Activated CD4-positive, alpha-beta T cell treated with anti-CD3 and anti-CD28 coated beads, Interleukin-2, amount 10 ng/mL, durations not matched to agents 24 days and 14 days (primary cell): ENCODE results near the gene VDR. TPM values are rescaled to one million over a fixed set of nuclear protein-coding genes. Genes with fewer than 3 reads are reported as not detected.

Experiments
- DNase-seq: peaks from one replicate; pipeline ENCODE4 v3.0.0; 2022
- H3K27ac Mint-ChIP-seq: one replicate; pipeline ENCODE4 v1.8.0; 2022; ENCODE audit warnings: mild to moderate bottlenecking, mixed read lengths
- H3K27me3 Mint-ChIP-seq: one replicate; pipeline ENCODE4 v1.8.0; 2022; ENCODE audit warnings: mixed read lengths
- H3K36me3 Mint-ChIP-seq: one replicate; pipeline ENCODE4 v1.8.0; 2022; ENCODE audit warnings: low read depth, mild to moderate bottlenecking, mixed read lengths
- H3K4me1 Mint-ChIP-seq: one replicate; pipeline ENCODE4 v1.8.0; 2021; ENCODE audit warnings: mixed read lengths
- H3K4me3 Mint-ChIP-seq: one replicate; pipeline ENCODE4 v1.8.0; 2022; ENCODE audit warnings: mild to moderate bottlenecking, moderate library complexity, mixed read lengths
- H3K9me3 Mint-ChIP-seq: one replicate; pipeline ENCODE4 v1.8.0; 2021; ENCODE audit warnings: mixed read lengths
- intact Hi-C: fragments of 100-400 bp; cut with micrococcal nuclease; formaldehyde crosslinking; loops from one replicate; pipeline ENCODE4 v1.15.1; 2023
- total RNA-seq: library from RNA; stranded (reverse); gene quantifications from 2 replicates; pipeline ENCODE4 v1.2.3, GENCODE V29; 2022

The VDR gene
- total RNA-seq, 1 donor from 2014 or later, result 277 TPM

DNA sequence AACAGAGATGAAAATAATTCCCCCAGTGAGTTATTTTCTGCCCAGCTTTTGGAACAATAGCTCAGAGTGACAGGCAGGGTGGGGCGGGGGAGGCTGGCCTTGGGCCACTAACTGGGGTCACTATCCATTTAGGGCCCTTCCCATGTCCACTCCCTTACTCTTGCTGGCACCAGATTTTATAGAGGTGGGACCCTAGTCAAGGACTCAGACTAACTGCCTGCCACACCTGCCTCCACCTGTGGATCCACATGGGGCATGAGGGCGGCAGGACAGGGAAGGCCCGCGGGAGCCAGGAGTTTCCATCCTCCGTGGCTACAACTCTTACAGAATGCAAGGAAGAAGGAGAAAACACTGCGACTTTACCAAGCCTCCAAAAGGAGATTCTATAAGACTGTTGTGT, 10.1 kb downstream of the VDR start:
- intact Hi-C loops, result loop anchor here (1.0 kb wide), 1 partner anchor 10 kb away; the partner anchor contains the start of gene VDR
- H3K4me3 Mint-ChIP-seq, result peak overlapping the region; percentile 79
- peak overlapping the region; percentile 86 for H3K27ac Mint-ChIP-seq
- no peak for DNase-seq
- no peaks in the 10 kb centered on the region for H3K27me3 Mint-ChIP-seq
- peaks cover 84% of the 10 kb centered on the region for H3K36me3 Mint-ChIP-seq
- no peaks in the 10 kb centered on the region for H3K9me3 Mint-ChIP-seq
- peaks cover 89% of the 10 kb centered on the region for H3K4me1 Mint-ChIP-seq

GRCh38 chr12:47894068-47894467, 10.7 kb downstream of the VDR start:
- intact Hi-C loops, result loop anchor here (1.0 kb wide), 1 partner anchor 10 kb away; the partner anchor contains the start of gene VDR
- H3K27ac Mint-ChIP-seq, result peak overlapping the region; percentile 86

DNA sequence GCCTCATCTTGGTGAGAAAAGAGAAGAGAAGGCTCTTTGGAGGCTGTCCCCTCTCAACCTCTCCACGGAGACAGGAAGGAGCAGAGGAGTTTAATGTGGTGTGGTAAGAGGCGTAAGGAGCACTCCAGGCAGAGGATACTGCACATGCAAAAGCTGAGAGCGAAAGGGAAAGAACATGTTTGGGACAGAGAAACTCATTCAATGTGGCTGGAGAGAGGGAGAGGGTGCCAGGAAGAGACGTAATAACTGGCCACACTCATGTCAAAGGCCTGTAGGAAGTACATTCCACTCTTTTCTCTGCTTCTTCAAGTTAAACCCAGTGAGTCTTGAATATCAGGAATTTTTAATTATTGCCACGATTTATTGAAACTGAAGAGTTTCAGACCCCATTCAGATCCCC, 12.0 kb downstream of the VDR start:
- no peaks in the 10 kb centered on the region for H3K27me3 Mint-ChIP-seq
- H3K4me3 Mint-ChIP-seq, result peak overlapping the region; percentile 79
- H3K9me3 Mint-ChIP-seq, result no peaks in the 10 kb centered on the region
- H3K4me1 Mint-ChIP-seq, result peaks cover 92% of the 10 kb centered on the region
- peak overlapping the region; percentile 86 for H3K27ac Mint-ChIP-seq
- peaks cover 83% of the 10 kb centered on the region for H3K36me3 Mint-ChIP-seq
- intact Hi-C loops, result loop anchor here (1.0 kb wide), 1 partner anchor 8 kb away; no protein-coding TSS in a partner anchor
- DNase-seq, result no peak

More at GRCh38 chr12:47894068-47894467, 10.7 kb downstream of the VDR start:
- peaks cover 84% of the 10 kb centered on the region for H3K36me3 Mint-ChIP-seq
- no peaks in the 10 kb centered on the region for H3K27me3 Mint-ChIP-seq
- H3K4me1 Mint-ChIP-seq, result peaks cover 93% of the 10 kb centered on the region
- DNase-seq, result no peak
- H3K4me3 Mint-ChIP-seq, result peak overlapping the region; percentile 79
- no peaks in the 10 kb centered on the region for H3K9me3 Mint-ChIP-seq

DNA sequence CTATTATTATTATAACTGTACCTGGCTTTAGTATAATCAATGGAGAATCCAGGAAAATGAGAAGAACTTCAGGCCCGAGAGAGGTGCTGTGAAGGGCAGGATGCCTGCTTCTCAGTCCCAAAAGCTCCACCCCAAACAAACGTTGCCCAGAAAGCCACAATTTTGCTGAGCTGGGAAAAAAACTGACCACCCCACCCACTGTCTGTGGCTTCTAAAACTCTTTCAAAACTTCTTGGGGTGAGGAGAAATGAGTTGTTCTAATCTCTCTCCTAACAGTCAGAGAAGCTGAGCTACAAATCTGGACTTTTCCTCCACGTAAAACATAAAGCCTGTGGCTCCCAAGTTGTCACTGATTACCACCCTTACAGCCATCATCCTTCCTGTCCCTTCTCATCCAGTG, 13.4 kb downstream of the VDR start:
- peak overlapping the region; percentile 77 for H3K4me3 Mint-ChIP-seq
- peaks cover 2% of the 10 kb centered on the region for H3K9me3 Mint-ChIP-seq
- intact Hi-C loops, result no loop called here

GRCh38 chr12:47889040-47889439, 15.8 kb downstream of the VDR start:
- Mint-ChIP-seq H3K9me3 (peaks cover 4% of the 10 kb centered on the region), H3K36me3 (peaks cover 86% of the 10 kb centered on the region), H3K27me3 (no peaks in the 10 kb centered on the region), H3K27ac (peak overlapping the region; percentile 99), H3K4me3 (peak overlapping the region; percentile 91), H3K4me1 (peaks cover 91% of the 10 kb centered on the region)
- intact Hi-C loops, result loop anchor here (1.0 to 10.0 kb wide), 3 partner anchors 15 to 1672 kb away; partner anchors contain the start of genes SLC38A2 and VDR
- DNase-seq, result peak; percentile 89

More for the DNA sequence above, 13.4 kb downstream of the VDR start:
- DNase-seq, result peak; percentile 78
- Mint-ChIP-seq H3K36me3 (peaks cover 81% of the 10 kb centered on the region), H3K4me1 (peaks cover 92% of the 10 kb centered on the region), H3K27ac (peak overlapping the region; percentile 88), H3K27me3 (no peaks in the 10 kb centered on the region)

DNA sequence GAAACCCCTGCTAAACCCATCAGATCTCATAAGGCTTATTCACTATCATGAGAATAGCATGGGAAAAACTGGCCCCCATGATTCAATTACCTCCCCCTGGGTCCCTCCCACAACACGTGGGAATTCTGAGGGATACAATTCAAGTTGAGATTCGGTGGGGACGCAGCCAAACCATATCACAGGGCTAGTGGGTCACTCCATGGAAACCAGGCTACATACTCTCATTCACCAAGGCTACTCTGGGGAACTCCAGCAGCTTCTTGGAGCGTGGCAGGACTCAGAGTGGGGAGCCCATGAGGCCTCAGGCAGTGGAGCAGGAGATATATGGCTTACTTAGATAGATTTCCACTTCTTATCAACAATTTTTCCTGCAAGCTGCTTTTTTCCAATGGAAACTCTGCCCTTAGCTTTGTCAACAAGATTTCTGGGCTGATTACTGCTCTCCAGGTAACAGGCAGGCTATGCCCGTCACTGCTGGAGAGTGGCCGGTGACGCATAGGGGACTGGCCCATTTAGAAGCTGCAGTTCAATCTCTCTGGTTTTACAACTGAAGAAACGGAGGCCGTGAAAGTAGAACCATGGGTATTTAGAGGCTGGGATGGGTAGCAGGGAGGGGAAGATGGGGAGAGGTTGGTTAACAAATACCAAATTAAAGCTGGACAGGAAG, 16.5 kb downstream of the VDR start:
- no peak for DNase-seq
- peaks cover 84% of the 10 kb centered on the region for H3K36me3 Mint-ChIP-seq
- peak overlapping the region; percentile 91 for H3K4me3 Mint-ChIP-seq
- H3K27ac Mint-ChIP-seq, result peak overlapping the region; percentile 99
- intact Hi-C loops, result loop anchor here (5.0 to 10.0 kb wide), 2 partner anchors 1513 to 1671 kb away; partner anchors contain the start of gene SLC38A2
- H3K4me1 Mint-ChIP-seq, result peaks cover 91% of the 10 kb centered on the region
- peaks cover 4% of the 10 kb centered on the region for H3K9me3 Mint-ChIP-seq
- no peaks in the 10 kb centered on the region for H3K27me3 Mint-ChIP-seq

DNA sequence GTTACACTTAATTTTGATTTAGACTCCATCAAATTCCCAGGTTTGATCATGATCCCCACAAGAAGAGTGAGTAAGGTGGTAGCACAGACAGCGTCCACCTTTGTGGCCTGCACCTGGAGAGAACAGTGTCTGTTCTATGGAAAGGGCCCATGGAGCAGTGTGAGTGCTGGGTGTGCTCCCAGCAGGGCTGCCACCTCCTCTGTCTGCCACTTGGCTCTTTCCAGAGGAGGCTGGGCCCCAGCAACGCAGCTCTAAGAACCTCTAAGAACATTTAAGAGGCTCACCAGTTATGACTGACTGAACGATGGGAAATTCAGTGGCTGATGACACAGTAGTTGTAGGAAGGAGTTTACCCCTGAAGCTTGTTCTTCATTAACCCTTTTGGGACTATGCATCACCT, 17.3 kb downstream of the VDR start:
- Mint-ChIP-seq H3K4me3 (peak overlapping the region; percentile 72), H3K27ac (peak overlapping the region; percentile 99)
- no peak for DNase-seq

GRCh38 chr12:47886510-47887240, 18.1 kb downstream of the VDR start:
- Mint-ChIP-seq H3K4me1 (peaks cover 90% of the 10 kb centered on the region), H3K9me3 (peaks cover 4% of the 10 kb centered on the region), H3K27ac (peak overlapping the region; percentile 99), H3K36me3 (peaks cover 85% of the 10 kb centered on the region), H3K27me3 (no peaks in the 10 kb centered on the region), H3K4me3 (peak overlapping the region; percentile 95)
- no peak for DNase-seq
- intact Hi-C loops, result loop anchor here (5.0 to 10.0 kb wide), 2 partner anchors 1512 to 1669 kb away; partner anchors contain the start of gene SLC38A2

More for the DNA sequence above, 17.3 kb downstream of the VDR start:
- peaks cover 90% of the 10 kb centered on the region for H3K4me1 Mint-ChIP-seq
- H3K9me3 Mint-ChIP-seq, result peaks cover 4% of the 10 kb centered on the region
- H3K36me3 Mint-ChIP-seq, result peaks cover 84% of the 10 kb centered on the region
- intact Hi-C loops, result loop anchor here (5.0 to 10.0 kb wide), 2 partner anchors 1513 to 1670 kb away; partner anchors contain the start of gene SLC38A2
- H3K27me3 Mint-ChIP-seq, result no peaks in the 10 kb centered on the region

- Mint-ChIP-seq H3K9me3 (peaks cover 4% of the 10 kb centered on the region), H3K27me3 (no peaks in the 10 kb centered on the region), H3K4me3 (peak overlapping the region; percentile 95), H3K27ac (peak overlapping the region; percentile 99), H3K4me1 (peaks cover 84% of the 10 kb centered on the region), H3K36me3 (peaks cover 83% of the 10 kb centered on the region)
- no peak for DNase-seq
- intact Hi-C loops, result loop anchor here (1.0 to 10.0 kb wide), 10 partner anchors 8 to 1668 kb away; partner anchors contain the start of genes RPAP3 and SLC38A2
Measured at GRCh38 chr12:47885566-47885965, 19.2 kb downstream of the VDR start.

DNA sequence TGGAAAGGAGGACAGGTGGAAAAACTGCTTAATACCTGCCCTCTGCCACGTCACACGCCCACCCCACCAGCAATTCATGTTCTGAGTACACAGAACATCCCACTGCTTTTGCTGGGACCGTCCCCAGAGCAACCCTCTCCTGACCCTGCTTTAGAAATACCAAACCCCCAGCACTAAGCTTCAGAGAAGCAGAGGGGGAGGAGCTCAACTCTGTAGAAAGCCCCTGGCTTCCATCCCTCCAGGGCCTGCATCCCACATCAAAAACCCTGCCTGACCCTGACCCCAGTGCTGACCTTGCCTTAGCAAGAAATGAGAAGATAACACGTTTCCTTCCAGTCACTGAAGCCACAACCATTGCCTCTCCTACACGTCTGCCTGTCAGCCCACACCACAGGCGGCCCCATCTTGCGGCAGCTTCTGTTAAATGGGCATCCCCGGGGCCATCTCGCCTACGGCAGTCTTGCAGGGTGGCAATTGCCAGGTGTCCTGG, 19.7 kb downstream of the VDR start:
- Mint-ChIP-seq H3K4me3 (peak overlapping the region; percentile 95), H3K27me3 (no peaks in the 10 kb centered on the region), H3K36me3 (peaks cover 83% of the 10 kb centered on the region), H3K4me1 (peaks cover 84% of the 10 kb centered on the region), H3K27ac (peak overlapping the region; percentile 99), H3K9me3 (peaks cover 4% of the 10 kb centered on the region)
- peak; percentile 93 for DNase-seq
- intact Hi-C loops, result loop anchor here (1.0 to 10.0 kb wide), 10 partner anchors 8 to 1668 kb away; partner anchors contain the start of genes RPAP3 and SLC38A2

GRCh38 chr12:47884501-47884900, 20.3 kb downstream of the VDR start:
- no peak for DNase-seq
- peaks cover 81% of the 10 kb centered on the region for H3K36me3 Mint-ChIP-seq
- H3K27ac Mint-ChIP-seq, result peak overlapping the region; percentile 99
- H3K27me3 Mint-ChIP-seq, result no peaks in the 10 kb centered on the region
- peak overlapping the region; percentile 95 for H3K4me3 Mint-ChIP-seq
- peaks cover 83% of the 10 kb centered on the region for H3K4me1 Mint-ChIP-seq
- H3K9me3 Mint-ChIP-seq, result peaks cover 4% of the 10 kb centered on the region
- intact Hi-C loops, result loop anchor here (2.0 to 10.0 kb wide), 2 partner anchors 178 to 1510 kb away; partner anchors contain the start of genes RPAP3 and SLC38A2

DNA sequence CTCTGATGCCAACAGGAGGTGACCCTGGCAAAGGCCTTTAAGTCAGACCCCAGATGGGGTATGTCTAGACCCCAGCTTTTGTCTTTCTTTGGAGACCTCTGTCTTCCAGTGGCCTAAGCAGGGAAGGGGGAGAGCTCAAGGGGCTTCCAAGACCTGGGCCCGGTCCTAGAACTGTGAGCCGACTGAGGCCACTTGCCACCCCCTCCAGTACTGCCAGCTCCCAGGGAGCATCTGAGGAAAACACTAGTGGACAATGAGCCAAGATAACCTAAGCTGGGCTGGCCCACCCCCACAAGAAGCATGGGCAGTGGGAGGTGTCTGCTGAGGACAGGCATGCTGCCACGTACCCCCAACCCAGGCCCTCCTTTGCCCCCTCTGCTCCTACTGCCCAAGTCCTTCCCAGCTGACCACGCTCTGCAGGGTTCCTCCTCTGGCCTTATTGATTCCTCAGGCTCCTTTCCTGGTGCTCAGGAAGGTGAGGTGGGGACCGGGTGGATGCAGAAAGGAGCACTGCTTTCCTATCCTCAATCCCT, 21.1 kb downstream of the VDR start:
- Mint-ChIP-seq H3K36me3 (peaks cover 81% of the 10 kb centered on the region), H3K4me1 (peaks cover 80% of the 10 kb centered on the region), H3K27me3 (no peaks in the 10 kb centered on the region), H3K4me3 (peak overlapping the region; percentile 95), H3K27ac (peak overlapping the region; percentile 99), H3K9me3 (peaks cover 4% of the 10 kb centered on the region)
- intact Hi-C loops, result loop anchor here (2.0 to 10.0 kb wide), 2 partner anchors 177 to 1509 kb away; partner anchors contain the start of genes RPAP3 and SLC38A2
- no peak for DNase-seq
